HL-60 (cell line): ENCODE data around the gene CD63.
"Not testable (repeated sequence)": the region's sequence is repeated elsewhere in the genome, so short reads cannot be mapped to it uniquely, and the experiment has no call there.

ENCODE experiments used
- DNase-seq, 2 experiments: peaks; one replicate each; pipeline ENCODE4 v3.0.0-alpha.2; 2010 to 2020; ENCODE audit warnings: low read depth in 1 of 2, low spot score in 1 of 2
- H3K27ac ChIP-seq: fragments of 250-450 bp; sonication (Bioruptor Pico); replicated peaks from 2 replicates; pipeline ENCODE4 v1.5.1; 2020; ENCODE audit warnings: mild to moderate bottlenecking, moderate library complexity
- H3K27me3 ChIP-seq: fragments of 250-450 bp; sonication (Bioruptor Pico); 2 replicates; pipeline ENCODE4 v1.5.1; 2021; ENCODE audit warnings: mild to moderate bottlenecking, moderate library complexity; ENCODE audit not compliant: insufficient read depth, poor library complexity, severe bottlenecking
- H3K4me3 ChIP-seq: replicated peaks from 2 replicates; pipeline ENCODE4 v1.5.1; 2011; ENCODE audit warnings: mild to moderate bottlenecking, control low read depth, low read length; ENCODE audit not compliant: insufficient read depth
- CTCF ChIP-seq: IDR thresholded peaks from one replicate; pipeline ENCODE4 v1.5.1; 2011; ENCODE audit warnings: low read length, control low read depth, inconsistent platforms; ENCODE audit not compliant: insufficient read depth
- GABPA ChIP-seq: IDR thresholded peaks from 2 replicates; pipeline ENCODE4 v1.6.1; 2012; ENCODE audit warnings: low read depth
- POLR2AphosphoS5 ChIP-seq: IDR thresholded peaks from 2 replicates; pipeline ENCODE4 v1.6.1; 2012; ENCODE audit warnings: low read depth
- REST ChIP-seq: IDR thresholded peaks from 2 replicates; pipeline ENCODE4 v1.6.1; 2012; ENCODE audit warnings: low read depth; ENCODE audit not compliant: insufficient replicate concordance
- SPI1 ChIP-seq: IDR thresholded peaks from 2 replicates; pipeline ENCODE4 v1.6.1; 2012; ENCODE audit warnings: low read depth, mild to moderate bottlenecking, borderline replicate concordance

CD63 gene

GRCh38 chr12:55765736-55766290, 37.0 kb upstream of the CD63 start:
- DNase-seq = no peak

GRCh38 chr12:55762646-55763045, 33.8 kb upstream of the CD63 start:
- H3K4me3 ChIP-seq = no peak overlapping the region
- TF ChIP-seq GABPA = no peak
- DNase-seq = no peak
- H3K27me3 ChIP-seq = no peaks in the 10 kb centered on the region
- H3K27ac ChIP-seq = no peak overlapping the region

More at GRCh38 chr12:55765736-55766290, 37.0 kb upstream of the CD63 start:
- TF ChIP-seq CTCF = no peak
- no peak for TF ChIP-seq GABPA
- Histone ChIP-seq H3K27me3 (no peaks in the 10 kb centered on the region), H3K4me3 (no peak overlapping the region), H3K27ac (no peak overlapping the region)

GRCh38 chr12:55760663-55761062, 31.9 kb upstream of the CD63 start:
- no peak overlapping the region for H3K4me3 ChIP-seq
- no peaks in the 10 kb centered on the region for H3K27me3 ChIP-seq
- H3K27ac ChIP-seq = no peak overlapping the region
- no peak for DNase-seq
- TF ChIP-seq GABPA = no peak
- TF ChIP-seq CTCF = no peak
- no peak for TF ChIP-seq POLR2AphosphoS5
- TF ChIP-seq SPI1 = no peak
- no peak for TF ChIP-seq REST

GRCh38 chr12:55758575-55758974, 29.8 kb upstream of the CD63 start:
- not testable (repeated sequence) for H3K27me3 ChIP-seq, H3K27ac ChIP-seq, DNase-seq, H3K4me3 ChIP-seq

- DNase-seq = no peak
- Histone ChIP-seq H3K27me3 (no peaks in the 10 kb centered on the region), H3K27ac (no peak overlapping the region), H3K4me3 (no peak overlapping the region)
- TF ChIP-seq GABPA (no peak), REST (no peak), CTCF (no peak), SPI1 (no peak), POLR2AphosphoS5 (no peak)
Observed at GRCh38 chr12:55757701-55758100, 28.9 kb upstream of the CD63 start.
